GM23338 (cell line): ENCODE results near the gene NSD1. TPM values are rescaled to one million over a fixed set of nuclear protein-coding genes. Genes with fewer than 3 reads are reported as not detected.

ENCODE experiments used
- ATAC-seq: fragments of 200-7000 bp; cut with Tn5 transposase; 3 replicates; pipeline ENCODE4 v1.9.1; 2020
- DNase-seq: peaks from one replicate; pipeline ENCODE4 v3.0.0-alpha.2; 2015; ENCODE audit warnings: low spot score
- H2AFZ ChIP-seq: fragments of 200-600 bp; sonication (generic); 2 replicates; pipeline ENCODE4 v1.8.0; 2016; ENCODE audit warnings: antibody characterized with exemption, mild to moderate bottlenecking, moderate library complexity
- H3F3A ChIP-seq: fragments of 200-600 bp; sonication (generic); replicated peaks from 2 replicates; pipeline ENCODE4 v1.8.0; 2017; ENCODE audit warnings: antibody characterized with exemption, mixed run types, low read depth
- H3K27ac ChIP-seq: fragments of 200-600 bp; sonication (generic); 2 replicates; pipeline ENCODE4 v1.6.1; 2016; ENCODE audit warnings: low read depth
- H3K27me3 ChIP-seq: fragments of 200-600 bp; sonication (generic); 2 replicates; pipeline ENCODE4 v1.8.0; 2016; ENCODE audit warnings: mild to moderate bottlenecking, mixed run types, moderate library complexity; ENCODE audit not compliant: insufficient read depth
- H3K36me3 ChIP-seq: fragments of 200-600 bp; sonication (generic); 2 replicates; pipeline ENCODE4 v1.8.0; 2016; ENCODE audit warnings: mild to moderate bottlenecking; ENCODE audit not compliant: insufficient read depth
- H3K4me1 ChIP-seq: fragments of 200-600 bp; sonication (generic); 2 replicates; pipeline ENCODE4 v1.8.0; 2016; ENCODE audit warnings: mild to moderate bottlenecking, moderate library complexity; ENCODE audit not compliant: insufficient read depth
- H3K4me2 ChIP-seq: fragments of 200-600 bp; sonication (generic); 2 replicates; pipeline ENCODE4 v1.7.1; 2017; ENCODE audit warnings: mixed run types
- H3K4me3 ChIP-seq: fragments of 200-600 bp; sonication (generic); 2 replicates; pipeline ENCODE4 v1.6.1; 2016; ENCODE audit warnings: mixed run types
- H3K79me2 ChIP-seq: fragments of 200-600 bp; sonication (generic); replicated peaks from 2 replicates; pipeline ENCODE4 v1.8.0; 2017; ENCODE audit warnings: mild to moderate bottlenecking; ENCODE audit not compliant: insufficient read depth
- H3K9me2 ChIP-seq: fragments of 200-600 bp; sonication (generic); 2 replicates; pipeline ENCODE4 v1.8.0; 2017; ENCODE audit not compliant: insufficient read depth
- H4K20me1 ChIP-seq: fragments of 200-600 bp; sonication (generic); replicated peaks from 2 replicates; pipeline ENCODE4 v1.8.0; 2017; ENCODE audit warnings: mild to moderate bottlenecking; ENCODE audit not compliant: insufficient read depth
- H3K27ac Mint-ChIP-seq: 2 replicates; pipeline ENCODE4 v1.8.0; 2020; ENCODE audit warnings: inconsistent platforms, mild to moderate bottlenecking, moderate library complexity, mixed read lengths
- H3K27me3 Mint-ChIP-seq: 3 replicates; pipeline ENCODE4 v1.8.0; 2022; ENCODE audit warnings: low read depth, mild to moderate bottlenecking, moderate library complexity, mixed read lengths, inconsistent platforms; ENCODE audit not compliant: insufficient read depth, poor library complexity
- H3K36me3 Mint-ChIP-seq: 3 replicates; pipeline ENCODE4 v1.8.0; 2021; ENCODE audit warnings: low read depth, mild to moderate bottlenecking, inconsistent platforms, moderate library complexity, mixed read lengths
- H3K4me1 Mint-ChIP-seq: 3 replicates; pipeline ENCODE4 v1.8.0; 2020; ENCODE audit warnings: mild to moderate bottlenecking, inconsistent platforms, mixed read lengths
- H3K4me3 Mint-ChIP-seq: 3 replicates; pipeline ENCODE4 v1.8.0; 2021; ENCODE audit warnings: moderate library complexity, mild to moderate bottlenecking, inconsistent platforms, mixed read lengths
- H3K9me3 Mint-ChIP-seq: 3 replicates; pipeline ENCODE4 v1.8.0; 2020; ENCODE audit warnings: moderate library complexity, mild to moderate bottlenecking, inconsistent platforms, mixed read lengths
- CREB1 ChIP-seq: fragments of 250-450 bp; sonication (Bioruptor Pico); IDR thresholded peaks from 2 replicates; pipeline ENCODE4 v1.5.0; 2020; ENCODE audit warnings: low read depth, mild to moderate bottlenecking, moderate library complexity
- EZH2 ChIP-seq: fragments of 200-600 bp; sonication (generic); IDR thresholded peaks from one replicate; pipeline ENCODE4 v1.8.0; 2017; ENCODE audit warnings: antibody characterized with exemption, mild to moderate bottlenecking, low read depth; ENCODE audit not compliant: unreplicated experiment
- EZH2phosphoT487 ChIP-seq: fragments of 200-600 bp; sonication (generic); IDR thresholded peaks from one replicate; pipeline ENCODE4 v1.8.1; 2018; ENCODE audit warnings: antibody characterized with exemption; ENCODE audit not compliant: unreplicated experiment
- JUNB ChIP-seq: IDR thresholded peaks from one replicate; pipeline ENCODE4 v1.6.1; 2016; ENCODE audit warnings: antibody characterized with exemption; ENCODE audit not compliant: unreplicated experiment
- NANOG ChIP-seq: IDR thresholded peaks from 2 replicates; pipeline ENCODE4 v1.6.1; 2016; ENCODE audit warnings: antibody characterized with exemption, borderline replicate concordance
- POLR2AphosphoS5 ChIP-seq: IDR thresholded peaks from 2 replicates; pipeline ENCODE4 v1.6.1; 2016; ENCODE audit warnings: antibody characterized with exemption, low read depth
- STAT1 ChIP-seq: IDR thresholded peaks from one replicate; pipeline ENCODE4 v1.6.1; 2016; ENCODE audit warnings: antibody characterized with exemption; ENCODE audit not compliant: unreplicated experiment
- ZNF114 ChIP-seq: fragments of 250-450 bp; sonication (Bioruptor Pico); IDR thresholded peaks from 2 replicates; pipeline ENCODE4 v1.5.0; 2020; ENCODE audit warnings: mild to moderate bottlenecking, moderate library complexity
- ZNF331 ChIP-seq: fragments of 250-450 bp; sonication (Bioruptor Pico); IDR thresholded peaks from 2 replicates; pipeline ENCODE4 v1.5.0; 2020; ENCODE audit warnings: low read depth, mild to moderate bottlenecking, moderate library complexity
- polyA plus RNA-seq: library from polyadenylated mRNA; unstranded; fragments of >200 nt; fragmentation: Nextera tagmentation; extraction: Ambion mirVana; gene quantifications from 2 replicates; pipeline ENCODE4 v1.2.1, GENCODE V29; 2016
- total RNA-seq: library from RNA; depleted of rRNA; stranded (reverse); fragments of >200 nt; shearing (Covaris generic); gene quantifications from 2 replicates; pipeline ENCODE4 v1.2.3, GENCODE V29; 2014
- TF ChIP-seq, protein P1 (sequence below): IDR thresholded peaks from 2 replicates; pipeline ENCODE4 v1.6.1; 2016; ENCODE audit warnings: antibody characterized with exemption
- TF ChIP-seq, protein P2 (sequence below): IDR thresholded peaks from one replicate; pipeline ENCODE4 v1.6.1; 2018; ENCODE audit warnings: antibody characterized with exemption; ENCODE audit not compliant: unreplicated experiment
- TF ChIP-seq, protein P3 (sequence below), 2 experiments: fragments of 200-600 bp in 1 of 2; sonication (generic) in 1 of 2; conservative IDR thresholded peaks; 2 replicates each; pipeline versions ENCODE4 v1.5.1 to v1.6.1; 2016 to 2017; ENCODE audit warnings: antibody characterized with exemption in 2 of 2, low read depth in 2 of 2, mild to moderate bottlenecking in 2 of 2, moderate library complexity in 1 of 2

NSD1 gene
- total and polyA plus RNA-seq, 2 experiments from 2014 or later = 96.4 to 106 TPM

DNA sequence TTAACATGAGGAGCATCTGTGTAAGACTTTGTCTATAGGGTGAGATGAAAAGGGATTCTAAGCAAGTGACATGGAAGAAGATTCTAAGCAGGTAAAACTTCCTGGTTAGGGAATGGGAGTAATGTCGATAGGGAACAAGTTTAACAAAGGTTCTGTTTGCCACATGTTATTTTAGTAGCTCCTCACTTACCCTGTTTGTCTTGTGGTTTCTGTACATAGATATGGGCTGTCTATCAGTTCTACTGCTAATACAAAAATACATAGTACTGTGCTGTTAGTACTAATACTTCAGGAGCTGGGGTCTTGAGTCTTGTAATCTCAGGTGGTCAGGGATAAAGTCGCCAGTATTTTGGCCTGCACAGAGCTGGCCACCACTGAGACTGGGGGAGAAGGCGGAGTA, 137.1 kb downstream of the NSD1 start:
- Histone ChIP-seq H2AFZ (no peak overlapping the region), H3K4me2 (no peak overlapping the region), H3K9me2 (no peaks in the 10 kb centered on the region), H3K36me3 (peaks cover 63% of the 10 kb centered on the region), H3K4me3 (no peak overlapping the region), H3K4me1 (no peaks in the 10 kb centered on the region), H3K27ac (0 out of 2 replicates have a peak overlapping the region, but pooled peaks have one; percentile 80), H4K20me1 (peaks cover 30% of the 10 kb centered on the region), H3K79me2 (peaks cover 11% of the 10 kb centered on the region; the same call in 1 of the 2 replicates), H3K27me3 (no peaks in the 10 kb centered on the region), H3F3A (peaks cover under 1% of the 10 kb centered on the region; the same call in 1 of the 2 replicates)
- H3K4me3 Mint-ChIP-seq = no peak overlapping the region
- TF ChIP-seq EZH2phosphoT487 = no peak
- TF ChIP-seq, protein P1, sequence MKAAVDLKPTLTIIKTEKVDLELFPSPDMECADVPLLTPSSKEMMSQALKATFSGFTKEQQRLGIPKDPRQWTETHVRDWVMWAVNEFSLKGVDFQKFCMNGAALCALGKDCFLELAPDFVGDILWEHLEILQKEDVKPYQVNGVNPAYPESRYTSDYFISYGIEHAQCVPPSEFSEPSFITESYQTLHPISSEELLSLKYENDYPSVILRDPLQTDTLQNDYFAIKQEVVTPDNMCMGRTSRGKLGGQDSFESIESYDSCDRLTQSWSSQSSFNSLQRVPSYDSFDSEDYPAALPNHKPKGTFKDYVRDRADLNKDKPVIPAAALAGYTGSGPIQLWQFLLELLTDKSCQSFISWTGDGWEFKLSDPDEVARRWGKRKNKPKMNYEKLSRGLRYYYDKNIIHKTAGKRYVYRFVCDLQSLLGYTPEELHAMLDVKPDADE = no peak
- no peak for TF ChIP-seq CREB1 (CRISPR knock-in tag)
- no peak for TF ChIP-seq NANOG
- no peak for ATAC-seq
- H3K9me3 Mint-ChIP-seq = no peaks in the 10 kb centered on the region; the same call in 2 of the 3 replicates
- no peaks in the 10 kb centered on the region for H3K4me1 Mint-ChIP-seq
- H3K27me3 Mint-ChIP-seq = peaks cover 9% of the 10 kb centered on the region
- peaks cover 89% of the 10 kb centered on the region for H3K36me3 Mint-ChIP-seq
- DNase-seq = no peak
- H3K27ac Mint-ChIP-seq = 0 out of 2 replicates have a peak overlapping the region, but pooled peaks have one; percentile 10

DNA sequence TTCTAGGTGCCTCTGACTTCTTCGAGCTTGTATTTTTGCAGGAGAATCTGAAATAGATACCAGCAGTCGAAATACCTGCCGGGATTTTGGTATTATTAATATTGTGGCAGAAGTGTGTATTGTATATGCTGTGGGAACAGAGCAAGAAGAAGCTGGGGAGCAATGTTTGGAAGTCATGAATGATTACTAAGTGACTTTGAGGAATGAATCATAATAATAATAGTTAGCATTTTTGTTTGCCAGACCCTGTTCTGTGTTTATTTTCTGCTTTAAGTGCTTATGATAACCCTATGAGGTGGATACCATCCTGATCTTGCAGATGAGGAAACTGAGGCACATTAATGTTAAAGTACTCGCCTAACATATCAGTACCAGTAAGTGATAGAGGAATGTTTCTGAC, 137.5 kb downstream of the NSD1 start:
- H3K79me2 ChIP-seq = peaks cover 11% of the 10 kb centered on the region; the same call in 1 of the 2 replicates
- Mint-ChIP-seq H3K4me1 (no peaks in the 10 kb centered on the region), H3K36me3 (peaks cover 87% of the 10 kb centered on the region), H3K27ac (no peak overlapping the region), H3K9me3 (no peaks in the 10 kb centered on the region; the same call in 2 of the 3 replicates), H3K27me3 (peaks cover 6% of the 10 kb centered on the region), H3K4me3 (no peak overlapping the region)
- ATAC-seq (no peak), DNase-seq (no peak)
- H3K4me3 ChIP-seq = no peak overlapping the region
- peaks cover 3% of the 10 kb centered on the region; the same call in 1 of the 2 replicates for H3F3A ChIP-seq
- H2AFZ ChIP-seq = no peak overlapping the region
- H4K20me1 ChIP-seq = peaks cover 30% of the 10 kb centered on the region
- no peak overlapping the region for H3K27ac ChIP-seq
- no peaks in the 10 kb centered on the region for H3K4me1 ChIP-seq
- no peaks in the 10 kb centered on the region for H3K27me3 ChIP-seq
- H3K4me2 ChIP-seq = no peak overlapping the region
- peaks cover 68% of the 10 kb centered on the region for H3K36me3 ChIP-seq
- H3K9me2 ChIP-seq = no peaks in the 10 kb centered on the region
- TF ChIP-seq NANOG (no peak), ZNF331 (CRISPR knock-in tag) (no peak), STAT1 (no peak), JUNB (no peak), ZNF114 (CRISPR knock-in tag) (no peak), POLR2AphosphoS5 (no peak), EZH2 (no peak)
- TF ChIP-seq, protein P2, sequence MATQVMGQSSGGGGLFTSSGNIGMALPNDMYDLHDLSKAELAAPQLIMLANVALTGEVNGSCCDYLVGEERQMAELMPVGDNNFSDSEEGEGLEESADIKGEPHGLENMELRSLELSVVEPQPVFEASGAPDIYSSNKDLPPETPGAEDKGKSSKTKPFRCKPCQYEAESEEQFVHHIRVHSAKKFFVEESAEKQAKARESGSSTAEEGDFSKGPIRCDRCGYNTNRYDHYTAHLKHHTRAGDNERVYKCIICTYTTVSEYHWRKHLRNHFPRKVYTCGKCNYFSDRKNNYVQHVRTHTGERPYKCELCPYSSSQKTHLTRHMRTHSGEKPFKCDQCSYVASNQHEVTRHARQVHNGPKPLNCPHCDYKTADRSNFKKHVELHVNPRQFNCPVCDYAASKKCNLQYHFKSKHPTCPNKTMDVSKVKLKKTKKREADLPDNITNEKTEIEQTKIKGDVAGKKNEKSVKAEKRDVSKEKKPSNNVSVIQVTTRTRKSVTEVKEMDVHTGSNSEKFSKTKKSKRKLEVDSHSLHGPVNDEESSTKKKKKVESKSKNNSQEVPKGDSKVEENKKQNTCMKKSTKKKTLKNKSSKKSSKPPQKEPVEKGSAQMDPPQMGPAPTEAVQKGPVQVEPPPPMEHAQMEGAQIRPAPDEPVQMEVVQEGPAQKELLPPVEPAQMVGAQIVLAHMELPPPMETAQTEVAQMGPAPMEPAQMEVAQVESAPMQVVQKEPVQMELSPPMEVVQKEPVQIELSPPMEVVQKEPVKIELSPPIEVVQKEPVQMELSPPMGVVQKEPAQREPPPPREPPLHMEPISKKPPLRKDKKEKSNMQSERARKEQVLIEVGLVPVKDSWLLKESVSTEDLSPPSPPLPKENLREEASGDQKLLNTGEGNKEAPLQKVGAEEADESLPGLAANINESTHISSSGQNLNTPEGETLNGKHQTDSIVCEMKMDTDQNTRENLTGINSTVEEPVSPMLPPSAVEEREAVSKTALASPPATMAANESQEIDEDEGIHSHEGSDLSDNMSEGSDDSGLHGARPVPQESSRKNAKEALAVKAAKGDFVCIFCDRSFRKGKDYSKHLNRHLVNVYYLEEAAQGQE = no peak
- TF ChIP-seq, protein P3, sequence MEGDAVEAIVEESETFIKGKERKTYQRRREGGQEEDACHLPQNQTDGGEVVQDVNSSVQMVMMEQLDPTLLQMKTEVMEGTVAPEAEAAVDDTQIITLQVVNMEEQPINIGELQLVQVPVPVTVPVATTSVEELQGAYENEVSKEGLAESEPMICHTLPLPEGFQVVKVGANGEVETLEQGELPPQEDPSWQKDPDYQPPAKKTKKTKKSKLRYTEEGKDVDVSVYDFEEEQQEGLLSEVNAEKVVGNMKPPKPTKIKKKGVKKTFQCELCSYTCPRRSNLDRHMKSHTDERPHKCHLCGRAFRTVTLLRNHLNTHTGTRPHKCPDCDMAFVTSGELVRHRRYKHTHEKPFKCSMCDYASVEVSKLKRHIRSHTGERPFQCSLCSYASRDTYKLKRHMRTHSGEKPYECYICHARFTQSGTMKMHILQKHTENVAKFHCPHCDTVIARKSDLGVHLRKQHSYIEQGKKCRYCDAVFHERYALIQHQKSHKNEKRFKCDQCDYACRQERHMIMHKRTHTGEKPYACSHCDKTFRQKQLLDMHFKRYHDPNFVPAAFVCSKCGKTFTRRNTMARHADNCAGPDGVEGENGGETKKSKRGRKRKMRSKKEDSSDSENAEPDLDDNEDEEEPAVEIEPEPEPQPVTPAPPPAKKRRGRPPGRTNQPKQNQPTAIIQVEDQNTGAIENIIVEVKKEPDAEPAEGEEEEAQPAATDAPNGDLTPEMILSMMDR (conservative IDR thresholded peaks at IDR 0.05; ENCODE audit: low read depth in 2 of 2) = no peak
